Natural killer cell (primary cell): Measurements from ENCODE around the gene DCUN1D3. TPM values are rescaled to one million over a fixed set of nuclear protein-coding genes. Genes with fewer than 3 reads are reported as not detected.
A peak's percentile ranks its signal among the peaks of the same experiment; 100 is the strongest.

Experiments used
- ATAC-seq, 3 donors: fragments of 150-1000 bp in 2 of 3; fragments of 200-7000 bp in 1 of 3; cut with Tn5 transposase; 1 replicate in 1 of 3; 2 replicates in 2 of 3; pipeline ENCODE4 v1.10.0; 2021; ENCODE audit warnings: mild to moderate bottlenecking in 2 of 3, moderate library complexity in 2 of 3
- DNase-seq, 2 donors: peaks; one replicate each; pipeline versions ENCODE4 v3.0.0 to v3.0.0-alpha.2; 2013 to 2021; ENCODE audit warnings: mixed read lengths in 1 of 2
- H3K27ac ChIP-seq: one replicate; pipeline ENCODE4 v1.5.1; 2013; ENCODE audit warnings: mild to moderate bottlenecking, low read length
- H3K27me3 ChIP-seq: one replicate; pipeline ENCODE4 v1.6.1; 2013; ENCODE audit warnings: low read length; ENCODE audit not compliant: control insufficient read depth, insufficient read depth
- H3K36me3 ChIP-seq: one replicate; pipeline ENCODE4 v1.6.1; 2013; ENCODE audit warnings: low read length; ENCODE audit not compliant: control insufficient read depth, insufficient read depth
- H3K4me1 ChIP-seq: one replicate; pipeline ENCODE4 v1.6.1; 2013; ENCODE audit warnings: low read length; ENCODE audit not compliant: control insufficient read depth, insufficient read depth
- H3K4me3 ChIP-seq: one replicate; pipeline ENCODE4 v1.5.1; 2013; ENCODE audit warnings: low read length
- H3K9me3 ChIP-seq: one replicate; pipeline ENCODE4 v1.6.1; 2013; ENCODE audit warnings: low read length; ENCODE audit not compliant: control insufficient read depth, insufficient read depth
- H3K27ac Mint-ChIP-seq, 2 donors: one replicate each; pipeline ENCODE4 v1.8.0; 2022; ENCODE audit warnings: mild to moderate bottlenecking in 2 of 2, mixed read lengths in 2 of 2, moderate library complexity in 1 of 2
- H3K27me3 Mint-ChIP-seq, 2 donors: one replicate each; pipeline ENCODE4 v1.8.0; 2022; ENCODE audit warnings: low read depth in 2 of 2, mixed read lengths in 2 of 2
- H3K36me3 Mint-ChIP-seq: one replicate; pipeline ENCODE4 v1.8.0; 2022; ENCODE audit warnings: mixed read lengths
- H3K4me1 Mint-ChIP-seq, 2 donors: one replicate each; pipeline ENCODE4 v1.8.0; 2022; ENCODE audit warnings: mixed read lengths in 2 of 2
- H3K4me3 Mint-ChIP-seq: one replicate; pipeline ENCODE4 v1.8.0; 2022; ENCODE audit warnings: mild to moderate bottlenecking, moderate library complexity, mixed read lengths
- H3K9me3 Mint-ChIP-seq, 2 donors: one replicate each; pipeline ENCODE4 v1.8.0; 2022; ENCODE audit warnings: mixed read lengths in 2 of 2
- WGBS: methylation state at CpG from one replicate; pipeline ENCODE4 v1.1.7; 2013; ENCODE audit warnings: missing lambda C conversion rate; ENCODE audit not compliant: insufficient coverage; 5-methylcytosine and 5-hydroxymethylcytosine counted together
- intact Hi-C: fragments of 100-400 bp; cut with micrococcal nuclease; formaldehyde crosslinking; loops from one replicate; pipeline ENCODE4 v1.14.2; 2022
- total RNA-seq, 4 donors: library from RNA; stranded (reverse); fragments of 120-200 nt in 1 of 4; gene quantifications; one replicate each; pipeline versions ENCODE4 v1.2.3 to v1.2.4, GENCODE V29; 2013 to 2022
- TF ChIP-seq, protein P1 (sequence below): fragments of 200-600 bp; IDR thresholded peaks from one replicate; pipeline ENCODE4 v1.8.0; 2022; ENCODE audit warnings: antibody characterized with exemption

DCUN1D3 gene
- total RNA-seq, 3 donors from 2014 or later (not counting 1 experiment from before 2014, with no cell fraction given), result 5.3 to 9.3 (median 6.1) TPM

DNA sequence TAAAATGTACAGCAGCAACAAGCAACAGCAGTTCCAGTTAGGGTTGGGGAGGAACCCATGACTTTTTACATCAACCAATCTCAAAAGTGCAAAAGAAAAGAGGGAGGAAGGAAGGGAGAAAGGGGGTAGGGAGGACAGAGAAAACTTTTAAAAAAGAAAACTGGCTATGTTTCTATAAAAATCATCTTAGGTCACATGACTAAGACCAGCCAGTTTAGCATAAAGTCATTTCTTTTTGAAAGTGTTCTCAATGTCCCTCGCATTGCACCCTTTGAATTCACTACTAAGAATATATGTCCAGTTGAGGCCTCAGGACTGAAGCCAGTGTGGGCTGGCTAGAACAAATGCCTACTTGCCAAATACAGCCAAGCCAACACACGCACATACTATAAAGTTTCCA lies 28.9 kb downstream of the DCUN1D3 start:
- intact Hi-C loops, result no loop called here
- Mint-ChIP-seq H3K27me3 (no peaks in the 10 kb centered on the region), H3K4me3 (no peak overlapping the region), H3K27ac (no peak overlapping the region), H3K4me1 (peaks cover 50 to 71% of the 10 kb centered on the region in 2 donors), H3K36me3 (no peaks in the 10 kb centered on the region), H3K9me3 (no peaks in the 10 kb centered on the region)
- Histone ChIP-seq H3K36me3 (no peaks in the 10 kb centered on the region), H3K27ac (no peak overlapping the region), H3K9me3 (no peaks in the 10 kb centered on the region), H3K4me3 (no peak overlapping the region), H3K27me3 (no peaks in the 10 kb centered on the region), H3K4me1 (peaks cover 12% of the 10 kb centered on the region)
- WGBS, result 50% methylated on average over 2 of the region's 2 CpGs
- TF ChIP-seq, protein P1, sequence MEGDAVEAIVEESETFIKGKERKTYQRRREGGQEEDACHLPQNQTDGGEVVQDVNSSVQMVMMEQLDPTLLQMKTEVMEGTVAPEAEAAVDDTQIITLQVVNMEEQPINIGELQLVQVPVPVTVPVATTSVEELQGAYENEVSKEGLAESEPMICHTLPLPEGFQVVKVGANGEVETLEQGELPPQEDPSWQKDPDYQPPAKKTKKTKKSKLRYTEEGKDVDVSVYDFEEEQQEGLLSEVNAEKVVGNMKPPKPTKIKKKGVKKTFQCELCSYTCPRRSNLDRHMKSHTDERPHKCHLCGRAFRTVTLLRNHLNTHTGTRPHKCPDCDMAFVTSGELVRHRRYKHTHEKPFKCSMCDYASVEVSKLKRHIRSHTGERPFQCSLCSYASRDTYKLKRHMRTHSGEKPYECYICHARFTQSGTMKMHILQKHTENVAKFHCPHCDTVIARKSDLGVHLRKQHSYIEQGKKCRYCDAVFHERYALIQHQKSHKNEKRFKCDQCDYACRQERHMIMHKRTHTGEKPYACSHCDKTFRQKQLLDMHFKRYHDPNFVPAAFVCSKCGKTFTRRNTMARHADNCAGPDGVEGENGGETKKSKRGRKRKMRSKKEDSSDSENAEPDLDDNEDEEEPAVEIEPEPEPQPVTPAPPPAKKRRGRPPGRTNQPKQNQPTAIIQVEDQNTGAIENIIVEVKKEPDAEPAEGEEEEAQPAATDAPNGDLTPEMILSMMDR, result no peak
- no peak for ATAC-seq
- DNase-seq, result no peak

DNA sequence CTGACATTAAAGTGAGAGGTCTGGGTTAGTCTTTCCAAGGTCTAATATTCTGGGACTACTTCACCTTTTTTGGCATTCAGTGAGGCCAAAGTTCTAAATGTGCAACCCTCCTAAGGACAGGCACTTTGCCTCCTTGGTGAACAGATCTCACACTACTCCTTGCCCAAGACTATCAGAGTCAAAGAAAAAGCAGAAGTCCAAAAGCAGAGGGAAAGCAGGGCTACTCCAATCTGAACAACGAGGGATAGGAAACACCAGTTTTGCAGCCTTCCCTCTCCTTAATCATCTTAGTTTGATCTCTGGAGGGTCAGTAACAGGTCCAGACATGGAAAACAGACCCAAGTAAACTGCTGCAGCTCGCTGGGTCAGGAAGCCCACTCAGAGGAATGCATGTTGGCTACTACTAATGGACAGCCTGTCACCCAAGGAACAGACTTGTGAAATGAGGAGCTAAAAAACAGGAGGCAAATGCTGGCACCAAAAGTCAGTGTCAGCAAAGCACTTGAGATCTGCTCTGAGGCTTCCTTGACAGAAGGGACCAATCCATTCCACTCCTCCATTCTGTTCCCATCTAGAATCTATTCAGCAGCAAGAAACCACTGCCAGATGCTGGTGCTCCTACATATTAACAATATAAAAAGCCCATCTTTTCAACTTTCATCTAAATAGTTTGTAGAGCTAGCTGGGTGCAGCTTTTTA lies 29.9 kb downstream of the DCUN1D3 start:
- DNase-seq (no peak), ATAC-seq (no peak)
- TF ChIP-seq, protein P1, result no peak
- Mint-ChIP-seq H3K36me3 (no peaks in the 10 kb centered on the region), H3K27ac (peak overlapping the region in 1 of 2 donors; percentile 18), H3K4me1 (peaks cover 48 to 69% of the 10 kb centered on the region in 2 donors), H3K27me3 (no peaks in the 10 kb centered on the region), H3K4me3 (no peak overlapping the region), H3K9me3 (no peaks in the 10 kb centered on the region)
- Histone ChIP-seq H3K36me3 (no peaks in the 10 kb centered on the region), H3K4me3 (no peak overlapping the region), H3K27me3 (no peaks in the 10 kb centered on the region), H3K4me1 (peaks cover 12% of the 10 kb centered on the region), H3K9me3 (no peaks in the 10 kb centered on the region), H3K27ac (no peak overlapping the region)
- 56% methylated on average over 2 of the region's 2 CpGs for WGBS
- intact Hi-C loops, result no loop called here

DNA sequence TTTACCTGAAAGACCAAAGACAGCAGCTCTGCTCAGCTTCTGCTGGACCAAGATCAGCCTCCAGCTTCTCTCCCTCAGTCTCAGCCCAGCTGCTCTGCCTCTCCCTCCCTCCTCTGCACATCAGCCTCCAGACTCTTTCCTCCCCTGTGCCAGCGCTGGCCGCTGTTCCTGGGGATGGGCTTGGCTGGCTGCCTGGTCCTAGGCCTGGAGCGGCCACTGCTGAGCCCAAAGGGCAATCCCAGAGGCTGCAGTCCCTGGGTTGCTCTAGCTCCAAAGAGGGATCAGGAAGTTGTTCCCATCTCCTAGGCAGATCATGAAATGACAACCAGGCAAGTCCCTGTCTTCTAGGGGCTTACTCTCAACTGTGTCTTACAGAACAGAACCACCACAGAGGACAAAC lies 31.3 kb downstream of the DCUN1D3 start:
- Mint-ChIP-seq H3K4me3 (no peak overlapping the region), H3K4me1 (peaks cover 44 to 65% of the 10 kb centered on the region in 2 donors), H3K9me3 (no peaks in the 10 kb centered on the region), H3K36me3 (no peaks in the 10 kb centered on the region), H3K27ac (no peak overlapping the region), H3K27me3 (no peaks in the 10 kb centered on the region)
- DNase-seq (no peak), ATAC-seq (no peak)
- H3K4me3 ChIP-seq, result no peak overlapping the region
- H3K9me3 ChIP-seq, result no peaks in the 10 kb centered on the region
- H3K4me1 ChIP-seq, result peaks cover 5% of the 10 kb centered on the region
- intact Hi-C loops, result no loop called here
- no peaks in the 10 kb centered on the region for H3K36me3 ChIP-seq
- WGBS, result 82% methylated on average over 3 of the region's 3 CpGs
- TF ChIP-seq, protein P1, result no peak
- H3K27ac ChIP-seq, result no peak overlapping the region
- no peaks in the 10 kb centered on the region for H3K27me3 ChIP-seq

DNA sequence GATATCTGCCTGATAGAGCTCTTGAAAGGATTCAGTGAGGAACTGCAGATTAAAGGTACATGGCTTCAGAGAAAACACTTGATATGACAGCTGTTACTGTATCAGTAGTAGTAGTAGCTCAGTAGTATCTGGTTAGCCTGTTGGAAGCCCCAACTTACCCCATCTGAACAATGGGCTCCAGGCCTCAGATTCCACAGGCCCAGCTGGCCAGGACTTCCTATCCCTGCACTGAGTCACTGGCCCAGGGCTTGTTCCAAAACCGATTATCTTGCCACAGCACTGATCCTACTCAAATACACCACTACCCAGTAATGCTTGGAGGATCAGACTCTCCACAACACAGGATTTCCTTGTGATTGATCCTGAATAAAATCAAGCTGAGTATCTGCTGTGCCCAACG lies 32.6 kb downstream of the DCUN1D3 start:
- WGBS, result 96% methylated on average over 2 of the region's 2 CpGs
- no peaks in the 10 kb centered on the region for H3K36me3 Mint-ChIP-seq
- H3K27ac Mint-ChIP-seq, result no peak overlapping the region
- H3K27me3 Mint-ChIP-seq, result no peaks in the 10 kb centered on the region
- intact Hi-C loops, result no loop called here
- H3K4me1 Mint-ChIP-seq, result peaks cover 38 to 63% of the 10 kb centered on the region in 2 donors
- Histone ChIP-seq H3K9me3 (no peaks in the 10 kb centered on the region), H3K4me3 (no peak overlapping the region), H3K27me3 (no peaks in the 10 kb centered on the region), H3K36me3 (no peaks in the 10 kb centered on the region), H3K4me1 (no peaks in the 10 kb centered on the region), H3K27ac (no peak overlapping the region)
- no peaks in the 10 kb centered on the region for H3K9me3 Mint-ChIP-seq
- no peak for ATAC-seq
- TF ChIP-seq, protein P1, result no peak
- H3K4me3 Mint-ChIP-seq, result no peak overlapping the region
- DNase-seq, result no peak
